ENCODE measurements around the gene MEGF9.
"Not testable (repeated sequence)": the region's sequence is repeated elsewhere in the genome, so short reads cannot be mapped to it uniquely, and the experiment has no call there.

The MEGF9 gene

DNA sequence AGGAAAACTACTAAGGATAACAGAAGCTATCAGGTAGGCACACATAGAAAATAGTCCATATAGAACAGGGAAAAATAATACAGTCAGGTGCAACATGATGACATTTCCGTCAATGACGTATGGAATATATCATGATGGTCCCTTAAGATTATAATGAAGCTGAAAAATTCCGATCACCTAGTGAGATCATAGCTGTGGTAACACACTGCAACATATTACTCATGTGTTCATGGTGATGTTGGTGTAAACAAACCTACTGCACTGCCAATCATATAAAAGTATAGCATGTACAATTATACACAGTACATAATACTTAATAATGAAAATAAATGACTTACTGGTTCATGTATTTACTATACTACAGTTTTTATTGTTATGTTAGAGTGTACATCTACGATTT is 60.0 kb downstream of the MEGF9 start:
- no peak for DNase-seq

DNA sequence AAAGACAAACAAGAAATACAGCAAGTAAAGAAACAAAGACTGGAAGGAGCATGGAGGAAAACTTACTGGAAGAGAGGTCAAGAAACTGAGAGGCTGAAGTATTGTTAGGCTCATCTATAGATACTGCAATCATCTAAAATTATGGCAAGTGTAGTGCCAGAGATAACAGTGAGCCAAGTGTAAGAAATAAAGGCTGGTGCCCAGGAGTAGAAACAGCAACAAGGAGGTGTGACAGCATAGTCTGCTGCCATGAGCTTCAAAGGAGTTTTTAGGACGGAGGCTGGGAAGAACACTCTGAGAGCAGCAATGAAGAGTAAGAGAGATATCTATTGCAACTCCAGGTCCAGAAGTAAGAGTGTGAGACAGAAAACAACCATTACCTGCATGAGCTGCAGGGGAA is 60.5 kb downstream of the MEGF9 start:
- DNase-seq = no peak

DNA sequence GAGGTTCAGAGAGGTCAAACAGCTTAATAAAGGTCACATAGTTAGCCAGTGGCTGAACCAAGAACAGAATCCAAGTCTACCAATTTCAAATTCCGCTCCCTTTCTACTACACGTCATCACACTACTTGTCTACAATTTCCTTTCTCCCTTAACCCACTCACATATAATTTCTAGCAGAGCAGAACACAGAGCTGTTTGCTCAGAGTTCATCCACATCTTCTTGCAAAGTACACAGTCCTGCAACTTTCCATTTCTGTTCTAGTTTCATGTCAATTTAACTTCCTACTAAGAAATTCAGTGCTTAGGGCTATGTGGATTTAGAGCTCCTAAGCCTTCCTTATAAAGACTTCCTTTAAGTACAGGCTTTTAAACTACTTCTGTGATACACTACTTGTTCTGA is 61.3 kb downstream of the MEGF9 start:
- DNase-seq = no peak

DNA sequence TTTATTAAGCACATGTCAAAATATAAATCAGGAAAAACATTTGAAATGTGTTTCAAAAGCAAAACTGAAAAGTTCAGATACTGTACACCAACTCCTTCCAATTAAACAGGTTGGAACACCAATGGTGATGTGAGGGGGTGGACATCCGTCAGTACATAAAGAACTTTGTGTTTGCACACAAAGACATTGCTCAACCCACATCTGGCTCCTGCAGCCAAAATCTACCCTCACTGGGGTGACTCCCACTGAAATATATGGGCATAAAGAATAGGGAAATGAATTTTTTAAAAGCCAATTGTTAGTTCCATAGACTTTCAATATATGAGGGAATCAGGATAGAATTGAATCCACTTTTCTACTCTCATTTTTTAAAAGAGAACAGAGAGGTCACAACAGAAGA is 63.9 kb downstream of the MEGF9 start:
- no peak for DNase-seq

DNA sequence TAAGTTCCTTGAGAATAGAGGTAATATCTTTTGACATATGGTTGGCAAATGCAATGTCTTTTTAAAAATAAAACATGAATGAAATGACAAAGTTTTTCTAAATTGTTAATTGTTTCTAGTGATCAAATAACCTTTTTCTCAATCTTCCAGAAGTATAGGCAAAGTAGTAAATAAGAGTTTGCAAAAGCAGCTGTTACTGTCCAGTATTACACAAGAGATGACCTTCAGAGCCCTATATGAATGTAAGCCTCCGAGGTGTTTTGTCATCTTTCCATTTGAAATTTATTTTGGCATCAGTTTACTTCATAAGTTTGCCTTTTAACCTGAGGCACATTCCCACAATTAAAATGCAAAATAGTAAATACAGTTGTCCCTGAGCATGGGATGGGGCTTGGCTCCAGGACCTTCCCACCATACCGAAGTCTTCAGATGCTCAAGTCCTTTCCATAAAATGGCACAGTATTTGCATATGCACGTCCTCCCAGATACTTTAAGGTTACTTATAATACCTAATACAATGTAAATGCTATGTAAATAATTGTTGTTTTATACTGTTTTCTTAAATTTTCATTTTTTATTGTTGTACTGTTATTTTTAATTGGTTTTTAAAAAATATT is 65.6 kb downstream of the MEGF9 start:
- no peak for DNase-seq

DNA sequence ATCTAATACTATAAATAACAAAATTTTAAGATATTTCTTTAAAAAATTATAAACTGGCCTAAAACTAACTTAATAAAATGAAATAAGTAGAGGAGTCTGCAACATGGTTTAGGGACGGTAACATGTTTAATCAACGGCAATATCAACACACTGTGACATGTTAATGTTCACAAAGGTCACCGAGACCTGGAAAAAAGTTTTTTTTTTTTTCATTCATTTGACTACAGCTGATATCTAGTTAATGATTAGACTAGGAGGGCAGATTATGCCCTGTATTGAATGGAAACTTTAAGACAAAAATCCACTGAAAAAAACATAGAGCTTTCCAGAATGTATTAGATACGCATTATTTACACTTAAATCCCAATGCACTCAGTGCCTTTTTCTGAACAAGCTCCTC is 67.3 kb downstream of the MEGF9 start:
- no peak for DNase-seq

DNA sequence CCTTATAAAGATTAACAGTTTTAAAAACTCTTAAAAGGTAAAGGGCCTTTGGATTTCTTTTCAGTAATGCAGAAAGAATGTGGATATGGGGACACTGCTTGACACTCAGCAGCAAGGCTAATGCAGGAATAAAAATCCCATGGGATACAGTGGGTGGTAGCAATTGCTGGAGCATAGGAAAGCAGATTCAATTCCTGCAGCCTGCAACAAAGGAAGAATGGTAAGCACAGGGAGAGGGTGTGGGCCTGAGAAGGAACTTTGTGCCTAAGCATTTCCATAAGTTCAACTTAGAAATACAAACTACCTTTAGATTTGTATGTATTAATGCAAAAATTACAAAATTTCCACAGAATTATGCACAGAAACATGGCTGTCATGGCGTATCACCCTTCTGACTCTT is 68.5 kb downstream of the MEGF9 start:
- no peak for DNase-seq

DNA sequence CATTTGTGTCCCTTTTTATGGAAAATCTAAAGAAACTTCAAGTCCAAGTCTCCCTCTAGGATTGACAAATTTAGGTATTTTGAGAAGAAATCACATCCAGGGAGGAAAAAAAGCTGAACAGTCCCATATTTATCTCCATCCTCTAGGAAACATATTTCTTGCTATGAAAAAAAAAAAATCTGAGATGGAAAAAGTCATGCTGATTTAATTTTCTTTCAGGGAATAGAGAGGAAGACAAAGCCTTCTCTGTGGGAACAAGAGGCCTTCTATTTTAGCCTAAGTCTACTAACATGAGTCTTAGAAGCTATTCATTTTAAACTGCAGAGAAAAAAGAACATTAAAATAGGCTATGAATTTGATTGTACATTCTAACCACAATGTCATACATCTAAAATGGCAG is 71.2 kb downstream of the MEGF9 start:
- DNase-seq = no peak

DNA sequence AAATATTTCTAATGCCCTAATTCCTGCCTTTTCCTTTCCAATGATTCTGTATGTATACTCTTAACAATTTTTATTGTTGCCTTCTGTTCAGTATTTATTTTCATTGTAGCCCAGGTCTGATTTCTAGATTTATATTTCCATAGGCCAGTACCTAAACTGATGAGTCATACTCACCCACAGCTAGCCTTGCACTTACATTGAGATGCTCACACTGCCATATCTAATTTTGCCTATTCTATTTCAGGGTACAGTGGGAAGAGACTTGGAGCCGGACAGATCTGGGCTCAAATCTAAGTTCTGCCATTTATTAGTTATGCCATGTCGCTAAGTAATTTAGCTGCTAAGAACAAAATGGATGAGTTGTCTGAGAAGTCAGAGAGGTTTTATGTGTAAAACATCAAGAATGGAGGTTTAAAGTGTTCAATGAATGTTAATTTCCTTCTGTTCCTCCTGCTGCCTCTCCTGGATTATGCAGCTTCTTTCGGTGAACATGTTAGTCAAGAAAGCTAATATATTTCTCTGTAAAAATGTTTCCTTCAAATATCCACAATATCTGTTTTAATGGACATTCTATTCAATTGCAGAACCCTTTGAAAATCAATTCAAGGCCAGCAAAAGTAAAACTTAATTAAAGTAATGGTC is 72.0 kb downstream of the MEGF9 start:
- no peak for DNase-seq

DNA sequence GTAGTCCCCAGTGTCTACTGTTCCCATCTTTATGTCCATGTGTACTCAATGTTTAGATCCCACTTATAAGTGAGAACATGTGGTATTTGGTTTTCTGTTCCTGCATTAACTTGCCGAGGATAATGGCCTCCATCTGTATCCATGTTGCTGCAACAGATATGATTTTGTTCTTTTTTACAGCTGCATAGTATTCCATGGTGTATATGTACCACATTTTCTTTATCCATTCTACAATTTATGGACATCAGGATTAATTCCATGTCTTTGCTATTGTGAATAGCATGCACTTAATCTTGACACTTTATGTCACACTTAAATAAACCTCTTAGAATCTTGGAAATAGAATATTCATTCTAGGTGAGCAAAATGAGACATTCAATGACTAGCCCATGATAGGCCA is 73.4 kb downstream of the MEGF9 start:
- DNase-seq = not testable (repeated sequence)

DNA sequence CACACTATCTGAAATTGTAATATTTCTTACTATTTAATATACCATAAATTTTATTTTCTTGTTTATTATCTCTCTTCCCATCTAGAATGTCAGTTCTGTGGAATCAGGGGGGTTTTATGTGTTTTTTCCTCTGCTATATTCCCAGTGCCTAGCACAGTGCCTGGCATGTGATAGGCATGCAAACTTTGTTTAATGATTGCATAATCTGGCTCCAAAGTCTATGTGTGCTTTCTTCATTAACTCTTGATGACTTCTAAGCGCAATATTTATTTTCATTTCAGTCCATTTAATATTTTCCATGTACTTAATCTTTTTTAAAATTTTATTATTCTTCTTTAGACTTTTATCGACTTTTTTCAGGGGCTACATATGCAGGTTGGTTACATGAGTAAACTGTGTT is 73.9 kb downstream of the MEGF9 start:
- DNase-seq = no peak

DNA sequence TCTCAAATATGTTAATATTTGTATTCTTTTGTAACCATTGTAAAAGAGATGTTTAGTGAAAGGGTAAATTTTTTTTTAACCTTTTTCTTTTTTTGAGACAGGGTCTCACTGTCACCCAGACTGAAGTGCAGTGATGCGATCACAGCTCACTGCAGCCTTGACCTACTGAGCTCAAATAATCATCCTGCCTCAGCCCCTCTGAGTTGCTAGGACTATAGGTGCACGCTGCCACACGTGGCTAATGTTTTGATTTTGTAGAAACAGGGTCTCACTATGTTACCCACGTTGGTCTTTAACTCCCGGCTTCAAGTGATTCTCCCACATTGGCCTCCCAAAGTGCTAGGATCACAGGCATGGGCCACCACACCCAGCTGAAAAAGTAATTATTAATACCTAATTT is 76.4 kb downstream of the MEGF9 start:
- no peak for DNase-seq

DNA sequence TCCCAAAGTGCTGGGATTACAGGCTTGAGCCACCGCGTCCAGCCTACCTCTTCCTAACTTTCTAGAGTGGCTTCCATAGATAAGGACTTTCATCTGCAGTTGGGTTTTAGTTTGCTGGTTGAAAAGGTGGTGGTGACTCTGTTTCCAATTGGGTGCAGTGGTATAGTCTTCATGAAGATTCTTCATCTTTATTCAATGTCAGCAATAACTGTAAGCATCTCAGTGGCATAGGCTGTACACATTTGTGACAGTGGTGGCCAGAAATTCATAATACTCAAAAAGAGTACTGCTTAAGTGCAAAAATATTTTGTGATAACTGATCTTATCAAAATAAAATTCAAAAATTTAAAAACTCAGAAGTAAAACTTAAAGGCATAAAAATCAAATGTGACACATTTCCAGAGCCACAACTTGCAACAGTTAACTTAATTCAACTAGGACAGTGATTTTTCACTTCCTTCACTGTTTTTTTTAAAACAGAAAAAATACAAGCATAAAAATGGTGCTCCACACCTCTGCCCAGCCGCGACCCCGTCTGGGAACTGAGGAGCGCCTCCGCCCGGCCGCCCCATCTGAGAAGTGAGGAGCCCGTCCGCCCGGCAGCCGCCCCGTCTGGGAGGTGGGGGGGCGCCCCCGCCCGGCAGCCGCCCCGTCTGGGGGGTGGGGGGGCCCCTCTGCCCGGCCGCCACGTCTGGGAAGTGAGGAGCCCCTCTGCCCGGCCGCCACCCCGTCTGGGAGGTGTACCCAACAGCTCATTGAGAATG is 77.9 kb downstream of the MEGF9 start:
- no peak for DNase-seq

DNA sequence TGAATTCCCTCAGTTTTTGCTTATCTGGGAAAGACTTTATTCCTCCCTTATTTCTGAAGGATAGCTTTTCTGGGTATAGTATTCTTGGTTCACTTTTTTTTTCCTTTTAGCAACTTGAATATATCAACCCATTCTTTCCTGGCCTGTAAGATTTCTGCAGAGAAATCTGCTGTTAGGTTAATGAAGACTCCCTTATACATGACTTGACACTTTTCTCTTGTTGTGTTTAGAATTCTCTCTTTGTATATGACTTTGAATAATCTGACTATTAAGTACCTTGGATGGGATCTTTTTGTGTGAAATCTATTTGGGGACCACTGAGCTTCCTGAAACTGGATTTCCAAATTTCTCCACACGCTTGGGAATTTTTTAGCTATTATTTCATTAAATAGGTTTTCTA is 79.3 kb downstream of the MEGF9 start:
- no peak for DNase-seq

DNA sequence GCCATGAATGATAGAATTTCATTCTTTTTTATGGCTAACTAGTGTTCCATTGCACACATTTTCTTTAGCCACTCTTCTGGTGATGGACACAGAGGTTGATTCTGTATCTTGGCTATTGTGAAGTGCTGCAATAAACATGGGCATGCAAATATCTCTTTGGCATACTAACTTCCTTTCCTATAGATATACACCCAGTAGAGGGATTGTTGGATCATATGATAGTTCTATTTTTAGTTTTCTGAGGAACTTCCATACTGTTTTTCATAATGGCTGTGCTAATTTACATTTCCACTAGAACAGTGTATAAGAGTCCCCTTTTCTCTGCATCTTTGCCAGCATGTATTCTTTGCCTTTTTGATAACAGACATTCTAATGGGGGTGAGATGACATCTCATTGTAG is 83.9 kb downstream of the MEGF9 start:
- no peak for DNase-seq

DNA sequence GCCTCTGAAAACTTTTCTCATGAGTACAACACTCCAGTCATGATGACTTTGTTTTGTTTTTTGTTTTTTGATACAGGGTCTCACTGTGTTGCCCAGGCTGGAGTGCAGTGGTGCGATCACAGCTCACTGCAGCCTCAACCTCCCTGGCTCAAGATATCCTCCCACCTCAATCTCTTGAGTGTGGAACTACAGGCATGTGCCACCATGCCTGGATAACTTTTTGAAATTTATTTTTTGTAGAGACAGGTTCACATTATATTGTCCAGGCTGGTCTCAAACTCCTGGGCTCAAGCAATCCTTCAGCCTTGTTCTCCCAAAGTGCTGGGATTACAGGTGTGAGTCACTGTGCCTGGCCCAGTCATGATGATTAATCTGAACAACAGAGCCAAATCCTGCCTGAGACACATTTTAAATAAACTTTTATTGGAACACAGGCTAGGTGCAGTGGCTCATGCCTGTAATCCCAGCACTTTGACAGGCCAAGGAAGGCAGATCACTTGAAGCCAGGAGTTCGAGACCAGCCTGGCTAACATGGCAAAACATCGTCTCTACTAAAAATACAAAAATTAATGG is 85.3 kb downstream of the MEGF9 start:
- DNase-seq = not testable (repeated sequence)

DNA sequence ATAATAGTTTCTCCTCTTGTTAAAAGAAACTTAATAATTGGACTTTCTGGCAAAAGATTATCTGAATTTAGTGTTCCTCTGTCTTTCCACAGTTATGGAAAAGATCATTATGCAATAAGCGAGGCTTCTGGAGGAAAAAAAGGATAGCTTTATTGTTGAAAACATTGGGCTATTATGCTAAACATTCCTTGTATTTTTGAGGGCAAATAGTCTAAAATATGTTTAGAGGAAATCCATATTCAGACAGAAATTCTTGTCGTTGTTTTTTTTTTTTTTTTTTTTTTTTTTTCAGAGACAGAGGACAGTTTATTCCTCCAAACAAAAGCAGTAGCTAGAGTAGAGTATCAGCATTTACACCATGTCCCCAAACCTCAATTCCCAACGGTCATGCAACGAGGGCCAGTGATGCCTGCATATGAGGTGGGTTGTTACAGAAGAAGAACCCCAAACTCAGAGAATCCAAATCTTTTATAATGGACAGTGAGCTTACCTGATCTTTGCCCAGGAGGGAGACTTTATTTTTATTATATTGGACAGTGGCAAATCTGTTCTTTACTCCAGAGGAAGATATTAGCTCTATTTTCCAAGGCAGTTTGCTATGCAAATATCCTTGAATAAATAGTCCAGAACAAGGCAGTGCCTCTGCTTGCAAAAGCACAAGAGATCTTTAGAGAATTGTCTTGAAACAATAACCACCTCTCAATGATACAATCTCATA is 85.9 kb downstream of the MEGF9 start:
- DNase-seq = no peak

DNA sequence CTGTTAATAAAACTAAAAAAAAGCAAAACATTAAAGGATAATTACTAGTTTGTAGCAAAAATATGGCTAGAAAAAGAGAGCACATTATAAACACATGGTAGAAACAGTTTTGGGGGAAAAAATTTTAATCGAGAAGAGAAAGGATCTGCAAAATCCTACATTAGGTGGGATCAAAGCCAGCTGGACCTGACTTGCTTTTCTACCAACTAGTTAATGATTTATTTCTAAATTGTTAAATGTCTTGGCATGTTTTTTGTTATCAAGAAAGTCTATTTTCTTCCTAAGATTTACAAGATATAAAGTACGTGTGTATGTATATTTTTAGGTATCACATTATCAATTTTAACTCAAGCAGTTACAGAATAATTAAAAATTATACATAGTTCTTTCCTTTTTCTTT is 87.2 kb downstream of the MEGF9 start:
- DNase-seq = no peak

DNA sequence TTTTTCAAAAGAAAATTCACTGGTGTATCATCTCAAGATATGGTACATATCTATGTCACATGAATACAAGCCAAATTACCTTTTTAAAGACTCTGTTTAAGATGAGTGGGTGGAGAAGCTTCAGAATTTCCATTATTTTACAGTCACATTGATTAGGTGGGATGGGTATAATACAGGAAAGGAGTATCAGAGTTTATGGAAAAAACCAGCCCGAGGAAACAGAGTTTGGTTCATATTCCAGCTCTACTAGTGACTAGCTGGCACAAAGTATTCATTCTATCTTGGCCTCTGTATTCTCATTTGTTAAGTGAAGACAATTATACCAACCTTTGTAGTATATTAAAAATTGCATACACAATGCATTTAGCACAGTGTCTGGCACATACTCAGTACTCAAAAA is 87.8 kb downstream of the MEGF9 start:
- no peak for DNase-seq

DNA sequence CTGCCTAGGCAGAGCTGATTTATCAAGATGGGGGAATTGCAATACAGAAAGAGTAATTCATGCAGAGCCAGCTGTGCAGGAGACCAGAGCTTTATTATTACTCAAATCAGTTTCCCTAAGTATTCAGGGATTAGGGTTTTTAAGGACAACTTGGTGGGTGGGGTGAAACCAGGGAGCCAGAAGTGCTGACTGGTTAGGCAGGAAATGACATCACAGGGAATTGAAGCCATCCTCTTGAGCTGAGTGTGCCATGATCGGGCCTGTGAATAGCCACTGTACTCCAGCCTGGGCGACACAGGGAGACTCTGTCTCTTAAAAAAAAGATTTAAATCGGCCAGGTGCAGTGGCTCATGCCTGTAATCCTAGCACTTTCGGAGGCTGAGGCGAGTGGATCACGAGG is 89.0 kb downstream of the MEGF9 start:
- no peak for DNase-seq

DNA sequence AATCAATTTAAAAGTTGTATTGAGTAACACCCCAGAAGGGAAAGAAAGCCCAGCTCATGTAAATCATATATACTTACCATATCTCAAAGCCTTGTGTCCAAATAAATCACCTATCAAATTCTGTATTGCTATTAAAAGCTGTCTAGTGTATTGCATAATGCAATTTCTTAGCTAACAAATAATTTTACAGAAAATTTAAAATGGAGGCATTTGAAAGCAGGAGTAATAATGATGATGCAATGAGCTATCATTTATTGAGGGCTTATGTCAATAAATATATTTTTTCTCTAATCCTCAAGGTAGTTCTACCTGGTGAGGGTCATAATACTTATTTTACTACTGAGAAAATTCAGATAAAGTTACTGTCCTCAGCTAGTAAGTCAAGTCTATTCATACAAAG is 91.5 kb downstream of the MEGF9 start:
- DNase-seq = no peak

DNA sequence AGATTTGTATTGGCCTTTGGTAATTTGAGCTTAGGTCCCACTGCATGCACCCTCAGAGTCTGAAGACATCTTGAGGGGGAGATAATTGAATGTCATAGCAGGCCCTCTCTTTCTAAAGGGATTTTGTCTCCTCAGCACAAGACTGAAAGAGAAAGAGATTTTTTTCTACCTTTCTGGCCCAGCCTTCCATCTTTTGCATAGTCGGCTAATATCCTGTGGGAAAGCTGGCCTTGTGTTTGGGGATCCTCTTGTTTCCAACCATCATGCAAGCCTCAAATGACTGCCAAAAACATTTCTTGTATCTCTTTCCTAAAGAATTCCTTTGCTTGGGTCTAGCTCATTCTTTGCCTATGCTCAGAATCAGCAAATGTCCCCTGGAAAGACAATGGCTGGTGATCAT is 92.3 kb downstream of the MEGF9 start:
- DNase-seq = no peak

All from CD4-positive, alpha-beta T cell treated with Interferon gamma for 1 hour (primary cell).